HUDEP-2 (cell line): ENCODE data around the gene TNS1.

Experiments used
- DNase-seq, 76 experiments: peaks; one replicate each; lab custom pipeline; 2025; ENCODE audit not compliant: unreplicated experiment in 76 of 76; lab: John Stamatoyannopoulos, UW

Gene TNS1

GRCh38 chr2:217839750-217840107 is 163.1 kb downstream of the TNS1 start:
- DNase-seq, result no peak

- no peak for DNase-seq
Observed at GRCh38 chr2:217839073-217839749, 163.6 kb downstream of the TNS1 start.

DNA sequence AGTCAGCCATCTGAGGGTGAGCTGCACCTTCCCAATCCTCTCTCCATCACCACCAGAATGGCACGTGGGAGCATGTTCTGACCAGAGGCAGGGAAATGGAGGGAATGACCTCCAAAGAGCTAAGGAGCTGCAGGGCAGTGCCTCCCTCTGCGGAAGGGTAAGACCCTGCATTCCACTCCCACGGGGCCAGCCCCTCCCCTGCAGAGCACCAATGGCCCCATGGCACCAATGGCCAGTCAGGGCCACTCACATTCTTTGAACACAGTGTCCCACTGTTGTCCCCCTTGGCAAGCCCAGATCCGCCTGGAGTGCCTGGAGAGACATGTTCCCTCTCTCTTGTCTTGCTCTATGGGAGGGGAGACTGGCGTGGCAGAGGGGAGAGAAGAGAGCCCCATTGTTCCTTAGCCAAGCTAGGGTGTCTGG is 164.4 kb downstream of the TNS1 start:
- no peak for DNase-seq

DNA sequence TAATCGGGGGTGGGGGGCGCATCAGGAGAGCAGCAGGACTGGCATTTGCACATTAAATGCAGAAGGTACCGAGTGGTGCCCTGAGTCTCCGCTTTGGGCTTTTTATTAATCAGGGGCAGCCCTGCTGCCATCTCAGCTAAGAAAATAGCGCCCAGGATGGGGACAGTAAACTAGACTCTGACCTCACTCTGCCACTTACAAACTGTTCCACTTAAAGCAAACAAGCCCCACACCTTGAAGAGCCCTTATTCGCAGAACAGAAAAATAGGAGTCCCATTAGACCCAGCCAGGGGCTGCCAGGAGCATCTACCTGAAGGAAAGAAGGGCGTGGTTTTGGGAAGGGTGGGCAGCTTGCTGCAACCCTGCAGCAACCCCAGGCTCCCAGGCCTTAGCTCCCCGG is 165.3 kb downstream of the TNS1 start:
- DNase-seq, result no peak

DNA sequence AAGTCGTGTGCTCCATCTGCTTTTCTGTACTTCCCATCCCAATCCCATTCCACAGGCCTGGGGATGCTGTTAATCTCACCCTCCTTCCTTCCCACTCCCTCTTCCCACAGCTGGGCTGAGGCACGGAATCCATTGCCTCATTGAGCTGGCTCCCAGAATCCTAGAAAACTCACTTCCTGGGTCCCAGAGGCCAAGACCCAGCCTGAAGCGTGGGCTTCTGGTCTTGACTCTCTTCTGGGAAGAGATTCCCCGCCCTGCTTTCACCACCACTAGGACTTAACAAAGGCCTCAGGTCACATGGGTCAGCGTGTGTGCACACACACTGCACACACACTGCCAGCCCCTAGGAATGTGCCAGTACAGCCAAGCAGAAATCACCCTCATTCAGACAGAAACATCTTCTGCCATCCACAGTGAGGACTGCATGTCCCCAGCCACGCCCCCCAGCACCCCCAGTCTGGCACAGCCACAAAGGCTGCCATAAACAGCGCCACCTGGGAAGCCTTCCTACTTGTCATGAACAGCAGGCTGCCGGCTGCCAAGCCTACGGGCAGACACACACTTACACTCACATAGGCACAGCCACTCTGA is 165.8 kb downstream of the TNS1 start:
- DNase-seq, result peak in 39 of 76 experiments; percentile 4 to 50 (median 24)

- DNase-seq, result no peak
Observed at GRCh38 chr2:217835931-217836891, 166.6 kb downstream of the TNS1 start.

DNA sequence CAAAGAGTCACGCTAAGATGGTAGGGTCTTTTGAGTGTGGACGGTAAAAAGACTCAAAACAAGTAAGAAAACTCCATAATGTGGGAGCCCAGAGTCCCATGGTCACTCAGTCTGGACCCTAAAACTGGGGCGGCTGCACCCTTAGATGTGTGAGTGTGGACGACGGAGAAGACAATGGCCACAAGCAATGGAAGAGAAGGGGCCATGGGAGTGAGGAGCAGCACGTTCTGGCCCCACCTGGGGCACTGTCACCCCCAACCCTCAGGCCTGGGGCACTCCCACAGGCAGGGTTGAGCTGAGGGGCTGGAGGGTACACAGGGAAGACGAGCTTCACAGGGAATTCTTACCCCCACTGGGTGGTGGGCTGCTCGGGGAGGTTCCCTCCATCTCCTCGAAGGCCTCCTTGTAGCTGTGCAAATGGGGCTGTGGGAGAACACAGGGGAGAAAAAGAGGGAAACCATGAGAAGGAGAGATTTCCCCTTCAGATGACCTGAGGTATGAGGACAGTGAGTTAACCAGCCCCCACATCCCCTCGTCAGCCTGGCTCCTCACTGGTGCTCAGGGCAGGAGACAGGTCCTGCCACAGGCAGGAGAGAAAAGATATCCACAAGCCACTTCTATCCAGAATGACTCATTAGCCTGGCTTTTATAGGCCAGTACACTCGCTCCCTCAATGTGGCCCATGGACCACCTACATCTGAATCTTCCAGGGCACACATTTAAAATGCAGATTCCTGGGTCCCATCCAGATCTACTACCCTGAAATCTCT is 167.9 kb downstream of the TNS1 start:
- DNase-seq, result no peak

DNA sequence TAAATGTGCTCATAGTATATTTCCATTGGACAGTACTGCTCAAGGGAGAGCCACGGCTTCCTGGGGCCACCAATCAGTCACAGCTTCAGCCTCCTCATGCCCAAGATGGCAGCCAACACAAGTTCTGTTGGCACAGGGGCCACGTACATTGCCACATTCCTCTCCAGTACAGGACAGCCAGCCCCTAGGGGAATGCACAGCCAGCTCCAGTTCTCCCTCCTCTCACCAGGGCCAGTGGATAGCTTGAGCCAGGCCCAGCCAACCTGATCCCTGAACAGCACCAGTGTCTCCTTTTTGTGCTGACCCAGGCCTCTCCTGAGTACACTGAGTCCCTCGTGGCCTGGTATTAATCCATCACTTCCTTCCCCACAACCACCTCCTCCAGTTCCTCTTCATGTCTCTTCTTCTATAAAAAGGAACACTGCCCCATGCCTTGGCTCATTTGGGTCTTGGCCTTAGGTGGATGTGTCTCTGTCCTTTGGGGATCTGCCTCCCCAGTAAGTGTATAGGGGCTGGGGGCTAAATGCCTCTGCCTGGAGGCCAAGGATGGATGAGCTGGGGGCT is 168.7 kb downstream of the TNS1 start:
- DNase-seq, result no peak

GRCh38 chr2:217833439-217833838 is 169.4 kb downstream of the TNS1 start:
- DNase-seq, result no peak

- no peak for DNase-seq
Observed at GRCh38 chr2:217832987-217833386, 169.8 kb downstream of the TNS1 start.

DNA sequence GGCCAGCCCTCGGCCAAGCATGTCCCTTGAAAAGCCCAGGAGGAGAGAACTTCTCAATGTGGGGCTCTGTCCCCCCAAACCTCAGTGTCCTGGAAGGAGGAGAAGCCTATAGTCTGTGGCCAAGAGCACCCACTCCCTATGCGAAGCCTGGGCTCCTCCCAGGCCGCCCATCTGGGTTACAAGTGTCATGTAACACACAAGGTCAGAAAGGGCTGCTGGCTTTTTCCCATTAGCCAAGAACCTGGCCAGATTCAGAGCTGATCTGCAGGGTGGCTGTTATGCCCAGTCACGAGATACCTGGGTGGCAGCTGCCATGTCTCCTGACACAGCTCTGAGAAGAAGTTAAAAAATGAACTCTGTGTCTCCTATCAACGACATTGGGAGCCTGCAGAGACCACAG is 170.7 kb downstream of the TNS1 start:
- no peak for DNase-seq

- DNase-seq, result no peak
Observed at GRCh38 chr2:217831306-217831705, 171.5 kb downstream of the TNS1 start.

- DNase-seq, result no peak
Observed at GRCh38 chr2:217830807-217831206, 172.0 kb downstream of the TNS1 start.

DNA sequence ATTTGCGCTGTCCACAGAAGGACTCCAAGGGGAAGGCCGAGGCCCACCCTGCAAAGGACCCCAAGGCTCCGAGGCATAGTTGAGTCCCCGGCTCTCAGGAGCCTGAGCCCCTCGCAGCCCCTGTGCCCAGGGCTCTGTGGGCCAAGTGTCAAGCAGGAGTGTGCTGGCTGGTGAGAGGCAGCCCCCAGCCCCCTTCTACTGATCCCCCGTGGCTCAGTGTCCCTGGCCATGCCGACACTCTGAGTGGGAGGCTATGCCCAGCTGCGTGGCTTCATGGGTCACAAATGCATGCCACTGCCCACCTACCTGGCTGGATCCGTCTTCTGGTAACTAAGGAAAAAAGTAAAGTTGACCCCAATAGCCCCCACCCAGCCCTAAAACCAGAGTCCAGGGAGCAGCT is 172.7 kb downstream of the TNS1 start:
- DNase-seq, result no peak

DNA sequence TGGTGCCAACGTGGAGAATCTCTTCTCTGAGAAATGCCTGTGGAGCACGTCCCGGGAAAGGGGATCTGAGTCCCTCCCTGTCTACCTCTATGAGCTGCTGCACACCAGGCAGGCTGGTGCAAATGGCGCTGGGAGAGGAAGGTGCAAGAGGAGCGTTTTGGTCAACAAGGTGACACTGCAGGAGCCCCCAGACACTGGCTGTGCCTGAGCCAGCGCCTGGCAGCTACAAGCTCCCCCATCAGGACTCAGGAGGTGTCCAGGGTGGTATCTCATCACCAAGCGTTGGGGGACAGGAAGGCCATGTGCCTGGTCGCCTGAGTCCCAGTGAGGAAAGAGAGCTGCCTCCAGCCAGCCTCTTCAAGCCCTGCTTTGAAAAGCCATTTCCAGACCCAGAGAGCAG is 173.4 kb downstream of the TNS1 start:
- no peak for DNase-seq

DNA sequence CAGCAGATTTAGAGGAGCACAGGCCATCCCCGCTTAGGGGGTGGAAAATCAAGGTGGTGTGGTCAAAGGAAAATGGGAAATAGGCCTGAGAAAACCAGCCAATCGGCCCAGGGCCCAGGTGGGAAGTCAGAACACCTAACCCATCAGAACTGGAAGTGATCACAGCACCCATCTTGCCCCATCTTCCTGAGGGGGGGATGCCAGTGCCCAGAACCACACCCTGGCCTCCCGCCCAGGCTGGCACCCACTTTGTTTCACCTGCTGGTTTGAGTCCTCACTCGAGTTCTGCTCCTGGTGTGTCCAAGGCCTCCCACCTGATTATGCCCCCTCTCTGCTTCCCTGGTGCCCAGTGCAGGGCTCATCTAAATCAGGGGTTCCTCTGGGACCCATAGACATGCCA is 174.5 kb downstream of the TNS1 start:
- no peak for DNase-seq

GRCh38 chr2:217827430-217828201 is 175.2 kb downstream of the TNS1 start:
- peak in 75 of 76 experiments; percentile 20 to 94 (median 79) for DNase-seq

DNA sequence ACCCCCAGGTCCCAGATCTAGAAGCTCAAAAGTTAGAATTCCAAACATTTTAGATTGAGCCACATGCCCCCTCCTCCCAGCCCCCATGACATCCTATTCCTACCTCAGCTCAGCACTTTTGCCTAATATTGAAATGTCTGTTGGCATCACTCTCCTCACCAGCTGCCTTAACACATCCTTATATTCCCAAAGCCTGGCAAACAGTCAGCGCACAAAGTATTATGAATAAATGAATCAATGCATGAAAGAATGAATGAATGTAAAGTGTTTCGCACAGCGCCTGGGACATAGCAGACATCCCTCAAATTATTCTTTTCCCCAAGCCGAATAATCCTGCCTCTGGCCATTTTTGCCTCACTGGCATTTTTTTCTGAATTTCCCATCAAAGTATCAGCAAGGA is 175.8 kb downstream of the TNS1 start:
- no peak for DNase-seq

DNA sequence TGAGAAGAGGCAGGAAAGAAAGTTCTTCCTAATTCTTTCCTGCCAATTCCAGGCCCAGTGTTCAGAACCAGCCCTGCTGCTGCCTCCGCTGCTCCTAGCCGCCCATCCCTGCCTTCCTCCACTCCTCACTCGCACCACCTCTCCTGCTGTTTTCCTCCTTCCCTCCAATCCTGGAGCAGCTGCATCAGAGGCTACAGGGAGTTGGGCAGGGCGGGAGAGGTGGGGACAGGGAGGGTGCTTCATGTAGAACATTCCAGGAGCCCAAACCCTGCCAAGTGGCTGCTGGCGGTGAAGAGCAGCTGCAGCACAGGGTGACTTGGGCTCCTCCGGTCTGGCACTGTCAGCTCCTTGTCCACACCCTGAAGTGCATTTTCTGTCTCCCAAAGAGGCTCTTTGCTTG is 176.3 kb downstream of the TNS1 start:
- DNase-seq, result no peak
